Measurements from ENCODE around the gene ZBTB22. TPM values are rescaled to one million over a fixed set of nuclear protein-coding genes. Genes with fewer than 3 reads are reported as not detected.

The ZBTB22 gene
- total RNA-seq, 2 experiments from 2014 or later = 11.0 to 12.1 TPM

Small RNA genes lying within 50 kb of the gene (microRNA-seq; reads per million reads assigned to microRNA genes)
- gene MIR6834 (ENCODE audit: borderline microRNAs expressed, borderline number of aligned reads, borderline replicate concordance) (not detected), gene MIR6873 (ENCODE audit: borderline microRNAs expressed, borderline number of aligned reads, borderline replicate concordance) (not detected)

Other genes with a start within 250 kb of the ZBTB22 start
- 10 to 100 TPM; 19.3 to 20.9 TPM for gene HLA-DPA1, start 244.1 kb downstream of the ZBTB22 start, total RNA-seq
- gene HLA-DPB1, start 241.8 kb downstream of the ZBTB22 start, total RNA-seq = 1 to 10 TPM; 5.1 to 6.9 TPM
- 1 to 10 TPM in 1 of 2 experiments, under 1 TPM in 1; 0.69 to 1.0 TPM for gene COL11A2, start 125.3 kb downstream of the ZBTB22 start, total RNA-seq
- gene RXRB, start 117.1 kb downstream of the ZBTB22 start, total RNA-seq = 10 to 100 TPM; 40.9 to 41.4 TPM
- 10 to 100 TPM; 42.0 to 45.7 TPM for gene SLC39A7, start 116.9 kb downstream of the ZBTB22 start, total RNA-seq
- gene HSD17B8, start 113.1 kb downstream of the ZBTB22 start, total RNA-seq = 10 to 100 TPM; 35.3 to 36.1 TPM
- gene RING1, start 109.2 kb downstream of the ZBTB22 start, total RNA-seq = 10 to 100 TPM; 25.4 to 28.4 TPM
- gene VPS52, start 45.9 kb downstream of the ZBTB22 start, total RNA-seq = 10 to 100 TPM; 32.7 to 33.7 TPM
- 1,000 to 10,000 TPM; 4,372 to 4,391 TPM for gene RPS18, start 45.7 kb downstream of the ZBTB22 start, total RNA-seq
- gene B3GALT4, start 40.6 kb downstream of the ZBTB22 start, total RNA-seq = 1 to 10 TPM; 5.9 to 6.7 TPM
- 10 to 100 TPM; 59.4 to 60.7 TPM for gene WDR46, start 28.5 kb downstream of the ZBTB22 start, total RNA-seq
- gene PFDN6, start 28.1 kb downstream of the ZBTB22 start, total RNA-seq = 10 to 100 TPM; 78.5 to 90.9 TPM
- gene RGL2, start 18.8 kb downstream of the ZBTB22 start, total RNA-seq = 10 to 100 TPM; 24.6 to 26.0 TPM
- 100 to 1,000 TPM; 202 to 213 TPM for gene TAPBP, start 3.7 kb downstream of the ZBTB22 start, total RNA-seq
- gene DAXX, start 5.2 kb upstream of the ZBTB22 start, total RNA-seq = 10 to 100 TPM; 60.5 to 64.1 TPM
- 100 to 1,000 TPM in 1 of 2 experiments, 10 to 100 TPM in 1; 94.6 to 103 TPM for gene KIFC1, start 74.1 kb upstream of the ZBTB22 start, total RNA-seq
- gene PHF1, start 93.3 kb upstream of the ZBTB22 start, total RNA-seq = 10 to 100 TPM; 32.4 to 42.3 TPM
- 100 to 1,000 TPM; 190 to 198 TPM for gene CUTA, start 100.4 kb upstream of the ZBTB22 start, total RNA-seq
- gene SYNGAP1, start 102.3 kb upstream of the ZBTB22 start, total RNA-seq = 10 to 100 TPM; 34.3 to 35.8 TPM
- 10 to 100 TPM in 1 of 2 experiments, 1 to 10 TPM in 1; 9.7 to 10.1 TPM for gene ZBTB9, start 136.8 kb upstream of the ZBTB22 start, total RNA-seq